CD4-positive, alpha-beta T cell (primary cell): ENCODE data around the gene MRPS14. TPM values are rescaled to one million over a fixed set of nuclear protein-coding genes. Genes with fewer than 3 reads are reported as not detected.

ENCODE experiments used
- ATAC-seq: fragments of 200-7000 bp; cut with Tn5 transposase; one replicate; pipeline ENCODE4 v1.10.0; 2022; ENCODE audit warnings: mild to moderate bottlenecking; ENCODE audit not compliant: poor library complexity
- CTCF ChIA-PET: fragments of 350-600 bp; sonication (Branson Sonifier 250); formaldehyde crosslinking; loops from one replicate; lab custom pipeline; 2021; ENCODE audit warnings: antibody characterized with exemption, inconsistent platforms; lab: Charles Lee
- POLR2A ChIA-PET: fragments of 350-600 bp; sonication (Branson Sonifier 250); formaldehyde crosslinking; loops from one replicate; lab custom pipeline; 2021; ENCODE audit warnings: antibody characterized with exemption, inconsistent platforms; lab: Charles Lee
- DNase-seq, 14 experiments: peaks; one replicate each; pipeline ENCODE4 v3.0.0-alpha.2; 2013 to 2020; ENCODE audit warnings: mixed read lengths in 2 of 14
- H3K27ac ChIP-seq, 2 donors: one replicate each; pipeline versions ENCODE4 v1.5.1 to v1.7.0; 2013; ENCODE audit warnings: low read length in 2 of 2, low read depth in 1 of 2, mild to moderate bottlenecking in 1 of 2
- H3K27me3 ChIP-seq, 2 experiments: 1 replicate in 1 of 2; 2 replicates in 1 of 2; pipeline versions ENCODE4 v1.6.1 to v1.7.0; 2013; ENCODE audit warnings: low read length in 2 of 2, control low read depth in 1 of 2, mild to moderate bottlenecking in 1 of 2, moderate library complexity in 1 of 2; ENCODE audit not compliant: insufficient read depth in 2 of 2, control insufficient read depth in 1 of 2
- H3K36me3 ChIP-seq: one replicate; pipeline ENCODE4 v1.6.1; 2013; ENCODE audit warnings: low read length, control low read depth; ENCODE audit not compliant: insufficient read depth
- H3K4me1 ChIP-seq: one replicate; pipeline ENCODE4 v1.6.1; 2013; ENCODE audit warnings: low read length, control low read depth; ENCODE audit not compliant: insufficient read depth
- H3K4me3 ChIP-seq: one replicate; pipeline ENCODE4 v1.5.1; 2013; ENCODE audit warnings: mild to moderate bottlenecking, low read length, moderate library complexity
- H3K9me3 ChIP-seq, 2 experiments: 1 replicate in 1 of 2; 2 replicates in 1 of 2; pipeline versions ENCODE4 v1.6.1 to v1.7.0; 2013; ENCODE audit warnings: low read length in 2 of 2, mild to moderate bottlenecking in 2 of 2, control low read depth in 1 of 2, moderate library complexity in 1 of 2; ENCODE audit not compliant: control insufficient read depth in 1 of 2, insufficient read depth in 1 of 2
- H3K27ac Mint-ChIP-seq: one replicate; pipeline ENCODE4 v1.8.0; 2020; ENCODE audit warnings: mixed read lengths
- H3K27me3 Mint-ChIP-seq: one replicate; pipeline ENCODE4 v1.8.0; 2021; ENCODE audit warnings: mixed read lengths
- H3K36me3 Mint-ChIP-seq: one replicate; pipeline ENCODE4 v1.8.0; 2021; ENCODE audit warnings: low read depth, mixed read lengths
- H3K4me1 Mint-ChIP-seq: one replicate; pipeline ENCODE4 v1.8.0; 2021; ENCODE audit warnings: low read depth, mixed read lengths
- H3K4me3 Mint-ChIP-seq: one replicate; pipeline ENCODE4 v1.8.0; 2020; ENCODE audit warnings: mild to moderate bottlenecking, mixed read lengths
- H3K9me3 Mint-ChIP-seq: one replicate; pipeline ENCODE4 v1.8.0; 2020; ENCODE audit warnings: mixed read lengths
- intact Hi-C, 2 experiments: fragments of 100-400 bp; cut with DNase I in 1 of 2; cut with micrococcal nuclease in 1 of 2; formaldehyde crosslinking; loops; one replicate each; pipeline versions ENCODE4 v1.15.1 to v1.9.0; 2023 to 2025; cut with DNase I, micrococcal nuclease
- total RNA-seq, 174 experiments: library from RNA in 2 of 174; stranded (reverse) in 2 of 174; gene quantifications; one replicate each; pipeline ENCODE4 v1.2.3 and lab custom pipeline; 2021 to 2026
- TF ChIP-seq, protein P1 (sequence below): fragments of 200-600 bp; IDR thresholded peaks from one replicate; pipeline ENCODE4 v1.8.0; 2022; ENCODE audit warnings: antibody characterized with exemption, mild to moderate bottlenecking

The MRPS14 gene
- total RNA-seq, 2 experiments from 2014 or later: 8.5 to 9.6 TPM

DNA sequence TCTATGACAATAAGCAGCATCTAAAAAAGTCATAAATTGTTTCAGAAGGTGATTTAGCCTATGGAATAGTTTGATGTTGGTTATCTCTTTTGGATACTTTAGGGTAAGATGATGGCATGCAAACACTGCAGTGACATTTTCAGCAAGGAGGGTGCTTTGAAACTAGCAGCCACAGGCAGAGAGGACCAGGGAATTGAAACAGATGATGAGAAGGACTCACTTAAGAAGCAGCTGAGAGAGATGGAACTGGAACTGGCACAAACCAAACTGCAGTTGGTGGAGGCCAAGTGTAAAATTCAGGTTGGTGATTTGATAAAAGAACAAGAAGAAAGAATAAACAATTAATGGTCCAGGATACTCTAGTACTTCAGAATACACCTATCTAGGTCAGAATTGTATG lies 34.7 kb downstream of the MRPS14 start:
- ChIA-PET POLR2A (interaction anchor here (1.3 to 3.6 kb wide), 5 partner anchors 10 to 189 kb away, joined by 5 to 43 read pairs (median 6); partner anchors contain the start of genes CACYBP and MRPS14), CTCF (no interaction called here)
- Histone ChIP-seq H3K4me1 (peaks cover 6% of the 10 kb centered on the region), H3K9me3 (no peaks in the 10 kb centered on the region), H3K4me3 (no peak overlapping the region), H3K27ac (no peak overlapping the region), H3K36me3 (peaks cover 11% of the 10 kb centered on the region), H3K27me3 (no peaks in the 10 kb centered on the region)
- intact Hi-C loops: no loop called here
- Mint-ChIP-seq H3K9me3 (no peaks in the 10 kb centered on the region), H3K36me3 (peaks cover 50% of the 10 kb centered on the region), H3K4me3 (peak overlapping the region; percentile 21), H3K27me3 (no peaks in the 10 kb centered on the region), H3K4me1 (peaks cover 38% of the 10 kb centered on the region), H3K27ac (peak overlapping the region; percentile 32)
- no peak for DNase-seq
- TF ChIP-seq, protein P1, sequence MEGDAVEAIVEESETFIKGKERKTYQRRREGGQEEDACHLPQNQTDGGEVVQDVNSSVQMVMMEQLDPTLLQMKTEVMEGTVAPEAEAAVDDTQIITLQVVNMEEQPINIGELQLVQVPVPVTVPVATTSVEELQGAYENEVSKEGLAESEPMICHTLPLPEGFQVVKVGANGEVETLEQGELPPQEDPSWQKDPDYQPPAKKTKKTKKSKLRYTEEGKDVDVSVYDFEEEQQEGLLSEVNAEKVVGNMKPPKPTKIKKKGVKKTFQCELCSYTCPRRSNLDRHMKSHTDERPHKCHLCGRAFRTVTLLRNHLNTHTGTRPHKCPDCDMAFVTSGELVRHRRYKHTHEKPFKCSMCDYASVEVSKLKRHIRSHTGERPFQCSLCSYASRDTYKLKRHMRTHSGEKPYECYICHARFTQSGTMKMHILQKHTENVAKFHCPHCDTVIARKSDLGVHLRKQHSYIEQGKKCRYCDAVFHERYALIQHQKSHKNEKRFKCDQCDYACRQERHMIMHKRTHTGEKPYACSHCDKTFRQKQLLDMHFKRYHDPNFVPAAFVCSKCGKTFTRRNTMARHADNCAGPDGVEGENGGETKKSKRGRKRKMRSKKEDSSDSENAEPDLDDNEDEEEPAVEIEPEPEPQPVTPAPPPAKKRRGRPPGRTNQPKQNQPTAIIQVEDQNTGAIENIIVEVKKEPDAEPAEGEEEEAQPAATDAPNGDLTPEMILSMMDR: no peak
- ATAC-seq: no peak

DNA sequence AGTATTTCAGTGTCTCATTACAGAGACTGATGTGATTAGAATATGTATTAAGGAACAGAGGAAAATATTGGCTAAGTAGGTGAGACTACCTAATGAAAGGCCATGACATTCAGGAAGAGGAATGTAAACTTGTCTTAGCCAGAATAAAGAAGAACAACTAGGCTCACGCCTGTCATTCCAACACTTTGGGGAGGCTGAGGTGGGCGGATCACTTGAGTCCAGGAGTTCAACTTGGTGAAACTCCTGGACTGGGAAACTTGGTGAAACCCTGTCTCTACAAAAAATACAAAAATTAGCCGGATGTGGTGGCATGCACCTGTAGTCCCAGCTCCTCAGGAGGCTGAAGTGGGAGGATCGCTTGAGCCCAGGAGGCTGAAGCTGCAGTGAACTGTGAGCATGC lies 38.3 kb downstream of the MRPS14 start:
- H3K27me3 ChIP-seq: no peaks in the 10 kb centered on the region
- TF ChIP-seq, protein P1: no peak
- H3K4me3 Mint-ChIP-seq: no peak overlapping the region
- H3K9me3 Mint-ChIP-seq: no peaks in the 10 kb centered on the region
- DNase-seq: no peak
- CTCF ChIA-PET: interaction anchor here (0.9 to 4.1 kb wide), 2 partner anchors 11 to 14 kb away, joined by 4 to 16 read pairs; no protein-coding TSS in a partner anchor
- peaks cover 77% of the 10 kb centered on the region for H3K36me3 Mint-ChIP-seq
- H3K9me3 ChIP-seq: no peaks in the 10 kb centered on the region
- H3K4me1 ChIP-seq: peaks cover 8% of the 10 kb centered on the region
- ATAC-seq: no peak
- POLR2A ChIA-PET: interaction anchor here (0.9 to 5.8 kb wide), 7 partner anchors 14 to 185 kb away, joined by 3 to 55 read pairs (median 7); partner anchors contain the start of genes CACYBP and MRPS14
- peaks cover 56% of the 10 kb centered on the region for H3K4me1 Mint-ChIP-seq
- no peak overlapping the region for H3K4me3 ChIP-seq
- peaks cover 39% of the 10 kb centered on the region for H3K36me3 ChIP-seq
- no peaks in the 10 kb centered on the region for H3K27me3 Mint-ChIP-seq
- intact Hi-C loops: loop anchor here in 1 of 2 experiments (5.0 kb wide), 1 partner anchor 103 kb away; no protein-coding TSS in a partner anchor
- H3K27ac ChIP-seq: no peak overlapping the region
- no peak overlapping the region for H3K27ac Mint-ChIP-seq

DNA sequence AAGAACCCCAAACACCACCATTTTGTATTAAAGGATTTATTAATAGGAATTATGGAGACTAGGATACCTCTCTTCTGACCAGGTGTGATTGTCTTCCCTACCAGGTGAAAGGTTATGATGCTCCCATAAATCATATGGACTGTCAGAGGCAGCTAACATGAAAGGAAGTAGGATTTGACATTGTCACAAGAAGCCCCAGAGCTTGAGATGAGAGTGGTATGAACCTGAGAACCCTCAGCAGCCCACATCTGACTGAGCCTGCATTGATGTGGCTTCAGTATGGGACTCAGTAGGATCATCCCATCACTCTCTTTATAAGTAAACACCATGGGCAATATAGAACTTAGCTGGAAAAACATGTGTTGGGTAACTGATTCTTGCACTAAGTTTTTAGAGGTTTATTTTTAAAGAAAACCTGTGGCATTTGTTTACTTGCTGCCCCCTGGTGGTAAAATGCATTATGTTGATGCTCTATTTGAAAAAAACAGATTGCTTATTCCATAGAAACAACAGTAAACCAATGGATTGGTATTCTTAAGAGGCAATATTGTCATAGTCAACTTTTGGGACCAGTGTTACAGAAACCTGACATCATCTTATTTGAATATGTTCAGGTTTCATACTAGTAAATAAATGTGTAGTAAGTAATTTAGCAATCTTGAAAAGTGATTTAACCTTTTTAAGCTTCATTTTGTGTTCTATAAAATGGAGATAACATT lies 40.1 kb downstream of the MRPS14 start:
- TF ChIP-seq, protein P1: peak; percentile 78
- peak; percentile 41 for ATAC-seq

More for the DNA sequence above, 40.1 kb downstream of the MRPS14 start:
- ChIA-PET CTCF (interaction anchor here (0.7 to 4.1 kb wide), 19 partner anchors 10 to 215 kb away, joined by 3 to 22 read pairs (median 3); partner anchors contain the start of gene MRPS14), POLR2A (interaction anchor here (0.8 to 5.8 kb wide), 7 partner anchors 13 to 183 kb away, joined by 3 to 55 read pairs (median 17); partner anchors contain the start of gene CACYBP)
- peaks cover 84% of the 10 kb centered on the region for H3K36me3 Mint-ChIP-seq
- Histone ChIP-seq H3K36me3 (peaks cover 51% of the 10 kb centered on the region), H3K27ac (no peak overlapping the region), H3K4me1 (peaks cover 3% of the 10 kb centered on the region), H3K9me3 (no peaks in the 10 kb centered on the region), H3K27me3 (no peaks in the 10 kb centered on the region), H3K4me3 (no peak overlapping the region)
- no peaks in the 10 kb centered on the region for H3K9me3 Mint-ChIP-seq
- no peaks in the 10 kb centered on the region for H3K27me3 Mint-ChIP-seq
- no peak overlapping the region for H3K4me3 Mint-ChIP-seq
- intact Hi-C loops: loop anchor here (1.0 to 5.0 kb wide), 4 partner anchors 14 to 213 kb away; no protein-coding TSS in a partner anchor
- peak overlapping the region; percentile 75 for H3K27ac Mint-ChIP-seq
- DNase-seq: peak in 8 of 14 experiments; percentile 25 to 81 (median 52)
- H3K4me1 Mint-ChIP-seq: peaks cover 45% of the 10 kb centered on the region
